HG03159 (cell line): ENCODE results near the gene STPG2.
"Not testable (repeated sequence)": the region's sequence is repeated elsewhere in the genome, so short reads cannot be mapped to it uniquely, and the experiment has no call there.

Source experiments
- ATAC-seq: cut with Tn5 transposase; IDR thresholded peaks from one replicate; pipeline ENCODE4 v1.9.1; 2021; ENCODE audit warnings: mild to moderate bottlenecking, moderate library complexity; ENCODE audit not compliant: unreplicated experiment

STPG2 gene

GRCh38 chr4:97656044-97656720 is 487.1 kb downstream of the STPG2 start:
- ATAC-seq, result no peak

- ATAC-seq, result no peak
Observed at GRCh38 chr4:97653701-97654100, 489.6 kb downstream of the STPG2 start.

GRCh38 chr4:97646997-97647396 is 496.3 kb downstream of the STPG2 start:
- no peak for ATAC-seq

- ATAC-seq, result no peak
Observed at GRCh38 chr4:97645071-97645821, 498.0 kb downstream of the STPG2 start.

GRCh38 chr4:97643179-97643578 is 500.1 kb downstream of the STPG2 start:
- ATAC-seq, result no peak

GRCh38 chr4:97639961-97640360 is 503.3 kb downstream of the STPG2 start:
- no peak for ATAC-seq

- ATAC-seq, result not testable (repeated sequence)
Observed at GRCh38 chr4:97633831-97634230, 509.4 kb downstream of the STPG2 start.

- no peak for ATAC-seq
Observed at GRCh38 chr4:97627750-97628149, 515.5 kb downstream of the STPG2 start.

- no peak for ATAC-seq
Observed at GRCh38 chr4:97624204-97624603, 519.1 kb downstream of the STPG2 start.

GRCh38 chr4:97605932-97606331 is 537.3 kb downstream of the STPG2 start:
- ATAC-seq, result no peak

GRCh38 chr4:97593248-97593647 is 550.0 kb downstream of the STPG2 start:
- no peak for ATAC-seq

GRCh38 chr4:97590266-97590665 is 553.0 kb downstream of the STPG2 start:
- ATAC-seq, result no peak

GRCh38 chr4:97589481-97590196 is 553.6 kb downstream of the STPG2 start:
- no peak for ATAC-seq

- no peak for ATAC-seq
Observed at GRCh38 chr4:97587912-97588311, 555.4 kb downstream of the STPG2 start.

- ATAC-seq, result no peak
Observed at GRCh38 chr4:97585274-97585673, 558.0 kb downstream of the STPG2 start.

GRCh38 chr4:97582890-97583289 is 560.4 kb downstream of the STPG2 start:
- no peak for ATAC-seq

- no peak for ATAC-seq
Observed at GRCh38 chr4:97577004-97577403, 566.3 kb downstream of the STPG2 start.

GRCh38 chr4:97560009-97560408 is 583.3 kb downstream of the STPG2 start:
- no peak for ATAC-seq

- ATAC-seq, result no peak
Observed at GRCh38 chr4:97558204-97558778, 585.0 kb downstream of the STPG2 start.

- ATAC-seq, result not testable (repeated sequence)
Observed at GRCh38 chr4:97550637-97551036, 592.6 kb downstream of the STPG2 start.

- peak; percentile 69 for ATAC-seq
Observed at GRCh38 chr4:97548943-97549583, 594.2 kb downstream of the STPG2 start.
